ENCODE results near the gene UBE2L3.

Gene UBE2L3

DNA sequence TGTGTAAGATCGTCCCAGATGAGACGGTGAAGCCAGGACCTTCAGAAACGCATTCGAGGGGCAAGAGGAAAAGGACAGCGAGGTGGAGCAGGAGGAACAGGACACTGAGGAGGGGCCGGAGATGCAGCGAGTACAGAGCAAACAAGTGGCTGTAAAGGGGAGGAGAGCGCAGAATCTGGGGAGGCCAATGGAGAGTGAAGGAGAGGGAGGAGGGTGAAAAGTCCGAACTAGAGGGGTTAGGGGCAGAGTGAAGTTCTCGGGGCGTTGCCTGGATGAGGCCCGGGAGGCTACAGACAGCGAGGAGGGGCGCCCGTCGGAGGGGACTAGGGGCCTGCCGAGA, 89.5 kb downstream of the UBE2L3 start:
- peak overlapping the region; percentile 60 for H3K4me3 ChIP-seq (ENCODE audit: low read depth, low read length)
- no peak for TF ChIP-seq CTCF (IDR thresholded peaks at IDR 0.05; ENCODE audit: low read depth, low read length)

DNA sequence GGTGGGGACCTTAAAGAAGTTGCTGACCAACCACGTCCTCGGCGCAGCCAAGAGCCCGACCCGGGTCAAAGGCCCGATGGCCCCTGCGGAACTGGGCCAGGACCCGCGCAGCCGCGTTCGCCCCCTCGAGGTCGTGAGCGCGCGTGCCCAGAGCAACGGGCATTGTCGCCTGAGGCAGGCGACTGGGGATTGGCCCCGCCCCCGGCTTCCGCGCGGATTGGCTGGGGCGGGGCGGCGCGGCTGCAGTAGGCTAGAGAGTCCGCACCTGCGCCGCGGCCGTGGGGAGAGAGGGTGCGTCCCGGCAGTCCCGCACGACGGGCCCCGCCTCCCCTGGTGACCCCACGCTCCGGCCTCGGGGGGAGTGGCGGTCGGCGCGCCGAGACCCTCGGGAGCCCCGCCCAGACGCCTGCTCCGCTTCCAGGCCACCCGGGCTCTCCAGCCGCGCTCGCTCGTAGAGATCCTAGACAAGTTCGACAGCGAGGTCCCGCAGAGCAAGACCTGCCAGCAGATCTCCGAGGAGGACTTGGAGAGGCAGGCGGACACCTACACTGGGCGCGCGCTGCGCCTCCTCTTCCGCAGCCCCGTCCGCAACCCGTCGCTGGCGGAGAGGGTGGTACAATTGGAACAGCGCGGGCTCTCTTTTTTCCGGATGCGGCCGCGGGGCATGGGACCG, 90.0 kb downstream of the UBE2L3 start:
- H3K4me3 ChIP-seq (ENCODE audit: low read depth, low read length), result peak overlapping the region; percentile 60
- TF ChIP-seq CTCF (IDR thresholded peaks at IDR 0.05; ENCODE audit: low read depth, low read length), result 0 out of 2 replicates have a peak, but pooled peaks have one; percentile 8

DNA sequence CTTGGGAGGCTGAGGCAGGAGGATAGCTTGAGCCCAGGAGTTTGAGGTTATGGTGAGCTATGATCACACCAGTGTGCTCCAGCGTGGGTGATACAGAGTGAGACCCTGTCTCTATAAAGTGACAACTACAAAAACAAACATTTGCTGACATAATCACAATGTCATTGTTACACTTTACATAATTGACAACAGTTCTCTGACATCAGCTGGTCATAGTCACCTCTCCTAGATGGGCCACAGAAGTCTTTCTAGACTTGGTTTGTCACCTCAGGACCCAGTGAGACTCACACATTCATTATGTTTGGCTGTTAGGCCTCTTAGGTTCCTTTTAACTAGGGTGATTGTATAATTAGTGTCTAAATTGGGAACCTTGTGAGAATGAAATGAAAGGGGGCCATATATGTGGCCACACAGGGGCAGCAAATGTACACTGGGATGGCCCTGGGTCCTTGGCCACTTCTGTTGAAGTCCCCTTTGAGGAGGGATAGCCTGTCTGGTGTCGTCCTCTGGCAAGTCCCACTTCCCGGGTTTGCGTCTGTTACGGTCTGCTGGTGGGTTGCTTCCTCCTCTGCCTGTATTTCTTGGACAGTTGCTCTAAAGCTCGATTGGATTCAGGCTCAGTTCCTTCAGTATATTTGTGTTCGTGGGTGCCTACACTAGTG, 92.5 kb downstream of the UBE2L3 start:
- no peak for TF ChIP-seq CTCF (IDR thresholded peaks at IDR 0.05; ENCODE audit: low read depth, low read length)
- no peak overlapping the region for H3K4me3 ChIP-seq (ENCODE audit: low read depth, low read length)

DNA sequence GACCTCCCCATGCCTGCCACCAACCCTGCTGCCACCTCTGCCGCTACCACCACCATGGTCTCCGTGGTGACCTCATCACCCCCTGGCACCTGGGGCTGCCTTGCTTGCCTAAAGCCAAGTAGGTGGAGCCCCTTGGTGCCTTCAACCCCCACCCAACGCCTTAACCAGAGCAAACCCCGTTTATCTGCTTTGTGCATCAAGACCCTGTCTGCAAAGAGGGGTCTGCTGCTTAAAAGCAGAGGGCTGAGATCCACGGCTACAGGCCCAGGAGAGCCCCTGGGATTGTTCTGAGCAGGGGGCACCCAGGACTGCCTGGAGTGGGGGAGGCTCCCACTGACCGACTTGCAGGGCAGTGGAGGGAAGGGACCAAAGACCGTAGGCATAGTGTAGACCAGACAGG, 93.4 kb downstream of the UBE2L3 start:
- TF ChIP-seq CTCF (IDR thresholded peaks at IDR 0.05; ENCODE audit: low read depth, low read length), result no peak
- no peak overlapping the region for H3K4me3 ChIP-seq (ENCODE audit: low read depth, low read length)

DNA sequence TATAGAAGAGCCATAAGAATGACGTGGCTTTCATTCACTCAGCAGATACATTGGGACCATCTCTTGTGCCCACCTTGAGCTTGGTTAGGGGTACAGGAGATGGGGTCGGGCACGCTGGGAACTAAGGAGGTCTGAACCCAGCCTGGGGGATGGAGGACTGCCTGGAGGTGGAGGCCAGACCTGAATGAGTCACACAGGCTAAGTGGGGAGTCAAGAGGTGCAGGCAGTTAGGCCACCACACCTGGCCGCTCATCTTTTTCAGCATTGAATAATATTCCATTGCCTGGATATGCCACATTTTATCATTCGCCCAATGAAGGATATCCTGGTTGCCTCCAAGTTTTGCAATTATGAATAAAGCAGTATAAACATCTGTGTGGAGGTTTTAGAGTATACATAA, 94.5 kb downstream of the UBE2L3 start:
- no peak for TF ChIP-seq CTCF (IDR thresholded peaks at IDR 0.05; ENCODE audit: low read depth, low read length)
- no peak overlapping the region for H3K4me3 ChIP-seq (ENCODE audit: low read depth, low read length)

DNA sequence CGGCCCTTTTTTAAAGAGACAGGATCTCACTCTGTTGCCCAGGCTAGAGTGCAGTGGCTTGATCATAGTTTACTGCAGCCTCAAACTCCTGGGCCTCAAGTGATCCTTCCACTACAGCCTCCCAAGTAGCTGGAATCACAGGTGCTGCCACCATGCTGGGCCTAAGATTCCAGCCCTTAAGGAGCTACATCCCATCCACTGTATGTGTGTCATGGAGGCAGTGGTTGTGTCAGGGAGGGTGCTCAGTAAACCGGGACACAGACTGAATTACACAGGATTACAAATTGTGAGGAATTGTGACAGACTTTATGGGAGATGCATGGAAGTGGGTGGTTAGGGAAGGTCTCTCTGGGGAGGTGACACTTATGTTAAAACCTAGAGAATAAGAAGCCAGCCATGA, 96.2 kb downstream of the UBE2L3 start:
- no peak overlapping the region for H3K4me3 ChIP-seq (ENCODE audit: low read depth, low read length)
- TF ChIP-seq CTCF (IDR thresholded peaks at IDR 0.05; ENCODE audit: low read depth, low read length), result no peak

GRCh38 chr22:21665047-21665851, 97.7 kb downstream of the UBE2L3 start:
- no peak for TF ChIP-seq CTCF (IDR thresholded peaks at IDR 0.05; ENCODE audit: low read depth, low read length)

More at GRCh38 chr22:21665047-21665851, 97.7 kb downstream of the UBE2L3 start:
- peak overlapping the region; percentile 81 for H3K4me3 ChIP-seq (ENCODE audit: low read depth, low read length)

Measured in WI38 (cell line).